Activated CD4-positive, CD25-positive, alpha-beta regulatory T cell treated with anti-CD3 and anti-CD28 coated beads, Interleukin-2, amount 50 U/mL, for 24 hours (primary cell): ENCODE results near the gene KCNMB1.

Source experiments
- ATAC-seq, 2 donors: fragments of 150-1000 bp; cut with Tn5 transposase; one replicate each; pipeline ENCODE4 v1.10.0; 2021; ENCODE audit warnings: mild to moderate bottlenecking in 1 of 2, moderate library complexity in 1 of 2

Gene KCNMB1

DNA sequence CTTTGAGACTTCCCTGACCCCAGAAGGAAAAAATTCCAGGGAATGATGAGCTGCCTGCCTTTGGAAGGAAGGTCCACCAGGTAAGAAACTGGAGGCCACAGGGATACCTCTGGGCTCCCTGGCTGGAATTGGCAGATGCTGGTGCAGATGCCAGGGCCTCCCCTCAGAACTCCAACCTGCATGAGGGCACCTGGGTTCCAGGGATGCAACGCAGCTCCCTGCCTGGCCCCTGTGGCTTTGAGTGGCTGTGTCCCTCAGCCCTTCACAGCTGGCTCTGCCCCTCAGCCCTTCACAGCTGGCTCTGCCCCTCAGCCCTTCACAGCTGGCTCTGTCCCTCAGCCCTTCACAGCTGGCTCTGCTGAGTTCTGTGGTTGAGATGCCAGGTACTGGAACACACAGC is 13.9 kb downstream of the KCNMB1 start:
- no peak for ATAC-seq

DNA sequence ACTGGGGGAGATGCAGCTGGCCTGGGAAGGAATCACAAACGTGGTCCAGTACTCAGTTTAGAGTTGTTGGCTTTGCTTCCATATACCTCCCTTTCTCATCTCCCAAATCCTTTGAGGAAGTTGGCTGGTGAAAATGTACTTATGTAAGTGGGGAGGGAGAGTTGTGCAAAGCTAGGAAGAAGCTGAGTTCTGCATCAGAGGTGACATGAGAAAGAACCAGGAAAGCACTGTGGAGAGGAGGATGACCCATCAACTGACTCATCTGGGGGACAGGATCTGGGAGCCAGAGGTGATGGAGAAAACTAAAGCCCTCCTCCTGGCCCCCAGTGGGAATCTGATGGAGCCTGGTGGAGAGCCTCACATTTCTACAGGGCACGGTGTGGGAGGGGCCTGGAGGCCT is 16.2 kb downstream of the KCNMB1 start:
- ATAC-seq: no peak

DNA sequence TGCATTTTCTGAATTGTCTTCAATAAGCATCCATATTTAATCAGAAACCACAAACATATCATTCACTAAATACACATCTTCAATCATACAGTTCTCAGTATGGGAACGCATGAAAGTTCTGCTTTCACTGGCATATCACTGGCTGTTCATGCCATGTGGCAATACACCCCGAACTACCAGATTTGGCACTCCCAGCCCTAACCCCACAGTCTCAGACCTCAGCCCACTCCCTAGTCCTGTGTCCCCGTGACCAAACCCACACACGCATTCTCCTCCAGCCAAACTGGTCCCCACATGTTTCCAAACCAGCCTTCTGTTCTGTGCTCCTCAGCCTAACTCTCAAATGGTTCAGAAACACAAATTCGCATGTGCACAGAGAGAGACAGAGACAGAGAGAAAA is 20.6 kb downstream of the KCNMB1 start:
- ATAC-seq: no peak

DNA sequence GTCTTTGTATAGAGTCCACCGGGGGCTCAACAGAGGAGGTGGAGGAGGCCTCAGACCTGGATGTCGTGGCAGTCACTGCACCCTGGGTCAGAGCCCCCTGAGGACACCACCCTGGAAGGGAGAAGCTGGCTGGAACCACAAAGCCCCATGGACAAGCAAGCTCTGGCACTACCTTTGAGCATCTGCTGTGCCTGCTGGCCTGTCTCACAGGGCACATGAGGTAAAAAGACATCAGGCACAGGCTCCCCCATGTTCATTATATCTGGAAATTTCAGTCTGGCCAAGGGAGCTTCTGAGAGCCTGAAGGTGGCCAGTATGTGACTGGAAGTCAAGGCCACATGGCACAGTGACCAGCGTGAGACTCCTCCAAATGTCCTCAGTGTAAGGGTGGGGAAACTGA is 22.9 kb downstream of the KCNMB1 start:
- no peak for ATAC-seq

DNA sequence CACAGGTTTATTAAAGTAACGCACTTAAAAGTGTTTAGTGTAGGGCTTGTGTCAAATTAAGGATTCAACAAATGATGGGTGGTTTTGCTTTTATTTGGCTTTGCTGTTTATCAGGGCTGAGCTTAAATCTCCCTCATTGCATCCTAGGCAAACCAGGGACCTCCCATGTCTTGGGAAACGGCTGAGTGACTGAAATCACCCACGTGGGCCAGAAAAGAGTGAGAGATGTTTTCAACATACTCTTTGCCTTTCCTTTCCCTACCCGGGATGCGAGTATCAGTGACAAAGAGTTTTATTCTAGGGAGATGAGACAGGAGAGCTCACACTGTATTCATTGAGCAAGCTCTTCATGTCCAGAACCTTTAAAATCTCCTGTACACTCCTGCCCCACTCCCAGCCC is 23.3 kb downstream of the KCNMB1 start:
- ATAC-seq: no peak

DNA sequence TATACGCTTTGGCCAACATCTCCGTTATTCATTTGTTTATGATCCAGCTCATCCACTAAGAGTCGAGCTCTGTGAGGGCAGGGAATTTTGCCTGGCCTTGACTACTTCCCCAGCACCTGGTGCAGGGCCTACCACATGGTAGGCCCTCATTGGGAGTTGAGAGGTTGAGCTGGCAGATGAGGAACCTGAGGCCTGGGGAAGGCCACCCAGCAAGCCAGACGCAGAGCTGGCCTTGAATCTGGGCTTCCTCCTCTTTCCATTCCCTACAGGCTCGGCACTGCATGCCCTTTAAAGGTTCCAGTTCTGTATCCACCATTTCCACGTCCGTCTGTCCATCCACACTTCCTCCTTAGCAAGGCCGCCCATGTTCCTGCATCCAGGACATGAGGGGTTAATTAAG is 24.2 kb downstream of the KCNMB1 start:
- ATAC-seq: no peak

DNA sequence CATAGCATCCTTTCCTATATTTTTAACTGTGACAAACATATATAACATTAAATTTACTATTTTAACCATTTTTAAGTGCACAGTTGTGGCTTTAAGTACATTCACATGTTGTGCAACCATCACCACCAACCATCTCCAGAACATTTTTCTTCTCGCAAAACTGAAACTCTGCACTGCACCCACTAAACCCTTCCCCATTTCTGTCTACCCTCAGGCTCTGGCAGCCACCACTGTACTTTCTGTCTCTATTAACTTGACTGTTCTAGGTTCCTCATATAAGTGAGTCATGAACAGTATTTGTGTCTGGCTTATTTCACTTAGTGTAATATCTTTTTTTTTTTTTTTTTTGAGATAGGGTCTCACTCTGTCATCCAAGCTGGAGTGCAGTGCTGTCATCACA is 25.5 kb downstream of the KCNMB1 start:
- peak in 1 of 2 donors; percentile 41 for ATAC-seq

DNA sequence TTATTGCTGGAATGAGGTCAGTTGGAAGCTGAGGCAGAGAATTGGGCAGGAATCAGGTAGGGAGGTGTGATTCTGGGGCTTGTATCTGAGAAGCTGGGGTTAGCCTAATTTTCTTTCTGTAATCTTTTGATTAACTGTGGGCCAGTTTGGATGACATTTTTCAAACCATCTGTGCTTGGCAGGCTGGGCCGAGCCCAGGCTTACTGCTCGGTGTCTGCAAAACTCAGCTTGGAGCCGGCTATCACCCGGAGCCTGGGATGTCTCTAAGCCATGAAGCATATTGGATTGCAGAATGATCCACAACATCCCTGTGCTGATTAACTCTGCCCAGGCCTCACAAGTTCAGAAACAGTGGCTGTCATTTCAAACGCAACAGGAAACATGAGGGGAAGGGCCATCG is 26.5 kb downstream of the KCNMB1 start:
- ATAC-seq: no peak

DNA sequence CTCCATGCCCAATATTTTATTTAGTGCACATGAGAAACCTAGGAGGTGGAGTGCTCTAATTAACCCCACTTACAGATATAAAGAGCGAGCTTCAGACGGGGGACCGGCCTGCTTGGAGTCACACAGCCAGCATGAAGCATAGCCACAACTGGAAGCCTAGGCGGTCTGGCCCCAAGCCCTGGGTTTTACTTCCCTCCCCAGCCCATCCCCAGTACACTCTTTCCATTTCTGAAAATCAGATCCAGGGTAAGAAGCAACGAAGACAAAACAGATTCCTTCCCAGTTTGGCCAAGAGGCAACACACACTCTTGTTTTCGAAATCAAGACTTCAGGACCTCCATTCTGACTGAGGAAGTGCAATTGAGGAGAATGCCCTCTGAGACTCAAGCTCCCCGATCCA is 27.1 kb downstream of the KCNMB1 start:
- ATAC-seq: no peak

DNA sequence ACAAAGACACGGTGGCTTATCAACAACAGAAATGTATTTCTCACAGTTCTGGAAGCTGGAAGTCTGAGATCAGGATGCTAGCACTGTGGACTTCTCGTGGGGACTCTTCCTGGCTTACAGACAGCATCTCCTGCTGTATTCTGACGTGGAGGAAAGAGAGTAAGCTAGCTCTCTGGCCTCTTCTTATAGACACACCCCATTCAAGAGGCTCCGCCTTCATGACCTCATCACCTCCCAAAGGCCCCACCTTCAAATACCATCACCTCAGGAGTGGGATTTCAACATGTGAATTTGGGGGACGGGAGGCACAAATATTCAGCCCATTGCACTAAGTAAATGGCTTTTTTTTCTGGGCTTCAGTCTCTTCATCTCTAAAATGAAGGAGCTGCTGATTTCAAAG is 27.6 kb downstream of the KCNMB1 start:
- ATAC-seq: no peak

DNA sequence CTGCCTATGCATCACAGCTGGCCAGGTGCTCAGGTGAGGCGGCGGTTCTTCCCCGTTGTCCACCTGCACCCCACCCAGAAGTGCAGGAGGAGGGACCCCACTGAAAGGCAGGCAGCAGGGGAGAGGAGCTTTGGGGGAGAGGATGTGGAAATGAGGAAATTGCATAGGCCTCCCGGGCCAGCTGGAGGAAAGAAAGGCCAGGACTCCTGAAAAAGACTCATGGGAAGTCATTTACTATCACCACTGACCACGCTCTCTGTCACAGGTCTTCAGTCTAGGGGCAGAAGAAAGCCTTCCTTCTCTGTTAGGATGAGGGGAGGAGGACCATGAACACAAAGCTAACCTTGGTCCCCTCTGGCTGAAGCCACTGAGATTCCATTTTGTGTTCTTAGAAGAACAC is 28.1 kb downstream of the KCNMB1 start:
- ATAC-seq: no peak

DNA sequence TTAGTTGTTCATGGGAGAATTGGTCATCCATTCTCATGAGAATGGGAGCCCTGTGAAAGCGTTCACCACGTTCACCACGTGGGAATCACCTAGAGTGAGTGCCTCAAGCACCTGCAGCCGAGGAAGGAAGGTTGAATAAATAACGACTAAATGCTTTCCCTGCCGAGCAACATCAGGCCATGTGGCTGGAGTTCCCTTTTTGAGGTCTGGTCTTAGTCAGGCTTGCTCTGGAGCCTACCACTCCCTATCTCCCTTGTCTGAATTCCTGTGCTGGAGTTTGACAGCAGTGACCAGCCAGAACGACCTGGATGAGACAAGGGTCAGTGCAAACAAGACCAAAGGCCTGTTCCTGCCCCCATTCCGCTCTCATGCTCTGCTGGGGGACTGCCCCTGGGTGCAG is 28.5 kb downstream of the KCNMB1 start:
- ATAC-seq: no peak

DNA sequence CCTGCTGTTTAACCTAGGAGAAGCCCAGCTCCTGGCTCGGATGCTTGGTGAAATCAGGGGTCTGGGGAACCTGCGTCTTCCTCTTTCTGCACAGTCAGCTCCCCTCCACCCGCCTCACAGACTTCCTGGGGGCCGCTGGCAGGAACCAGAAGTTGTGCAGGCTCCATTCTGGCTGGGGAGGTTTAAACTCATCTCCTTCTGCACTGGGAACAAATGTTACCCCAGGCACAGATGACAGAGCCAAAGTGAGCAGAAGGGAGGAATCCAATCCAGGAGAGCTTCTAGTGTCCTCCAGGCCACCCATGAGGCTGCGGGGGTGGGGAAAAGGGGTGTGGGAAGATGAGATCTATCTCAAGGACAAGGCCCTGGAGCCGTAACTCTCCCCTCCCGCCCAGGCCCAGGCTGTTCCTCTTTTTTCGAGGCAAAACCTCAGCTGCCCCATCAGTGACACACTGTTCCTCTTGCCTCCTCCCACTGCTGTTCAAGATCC is 31.2 kb downstream of the KCNMB1 start:
- no peak for ATAC-seq

DNA sequence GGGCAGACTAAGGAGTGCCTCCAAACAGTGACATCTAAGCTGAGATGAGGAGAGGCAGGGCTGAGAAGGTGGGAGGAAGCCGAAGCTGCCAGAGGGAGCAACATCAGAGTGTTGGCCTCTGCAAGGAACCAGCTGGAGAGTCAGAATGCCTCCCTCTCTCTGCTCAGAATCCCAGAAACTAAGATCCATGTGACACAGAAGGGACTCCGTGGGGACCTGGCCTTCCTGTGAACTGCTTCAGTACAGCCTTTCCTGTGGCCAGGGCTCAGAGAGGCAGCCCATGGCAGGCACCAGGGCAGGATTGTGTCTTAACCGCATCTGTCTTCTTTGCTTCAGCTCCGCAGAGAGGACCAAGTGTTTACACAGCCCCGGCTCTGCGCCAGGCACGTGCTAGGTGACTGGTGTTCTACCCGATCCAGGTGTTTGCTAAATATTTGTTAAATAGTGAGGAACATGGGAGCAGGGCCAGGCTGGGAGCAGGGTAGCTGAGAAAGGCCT is 33.5 kb downstream of the KCNMB1 start:
- ATAC-seq: no peak

DNA sequence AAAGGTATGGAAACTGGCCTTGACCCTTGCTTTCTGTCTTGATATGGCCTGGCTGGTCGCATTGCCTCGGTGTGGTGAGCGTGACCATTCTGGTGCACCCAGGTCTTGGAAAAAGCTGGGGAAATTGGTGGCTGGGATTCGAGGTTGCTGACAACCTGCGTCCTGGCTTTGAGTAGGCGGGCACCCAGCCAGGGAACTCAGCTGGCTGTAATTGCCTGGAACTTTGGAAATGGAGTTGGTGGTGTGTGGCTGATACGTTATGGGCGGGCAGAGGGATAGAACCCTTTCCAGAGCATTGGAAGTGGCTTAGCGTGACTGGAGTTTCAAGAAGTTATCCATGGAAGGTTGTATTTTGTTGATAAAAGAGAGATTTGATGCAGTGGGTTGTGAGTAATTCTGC is 35.2 kb downstream of the KCNMB1 start:
- no peak for ATAC-seq

DNA sequence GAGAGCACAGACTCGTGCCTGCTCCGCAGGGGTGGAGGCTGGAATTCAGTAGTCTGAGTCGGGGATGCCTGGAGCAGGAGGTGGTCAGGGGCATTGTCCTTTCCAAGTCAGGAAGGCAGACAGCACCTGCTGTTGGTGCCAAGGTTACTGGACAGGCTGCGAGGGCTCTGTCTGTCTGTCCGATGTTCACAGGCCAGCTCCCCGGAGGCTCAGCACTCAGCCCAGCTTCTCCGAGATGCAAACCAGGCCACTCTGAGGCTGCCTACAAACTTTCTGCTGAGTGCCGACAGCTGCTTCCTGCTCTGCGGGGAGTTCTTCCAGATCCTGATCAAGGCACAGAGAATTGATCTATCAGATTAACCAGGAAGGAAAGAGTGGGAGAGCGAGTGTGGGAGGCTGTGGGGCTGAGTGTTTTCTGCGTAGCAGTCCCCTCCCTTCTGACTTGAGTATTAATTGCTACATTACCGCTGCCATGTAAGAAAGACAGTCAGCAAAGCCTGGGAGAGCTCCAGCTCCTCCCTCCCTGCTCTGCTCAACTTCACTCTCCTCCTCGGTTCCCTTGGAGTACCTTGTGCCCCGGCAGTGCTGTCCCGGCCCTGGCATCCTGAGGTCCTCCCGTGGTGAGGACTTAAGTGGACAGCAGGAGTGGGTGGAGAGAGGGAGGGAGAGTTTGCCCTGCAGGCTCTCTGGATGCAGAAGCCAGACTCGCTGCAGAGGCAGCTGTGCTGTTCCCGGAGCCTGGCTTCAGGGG is 36.0 kb downstream of the KCNMB1 start:
- no peak for ATAC-seq

DNA sequence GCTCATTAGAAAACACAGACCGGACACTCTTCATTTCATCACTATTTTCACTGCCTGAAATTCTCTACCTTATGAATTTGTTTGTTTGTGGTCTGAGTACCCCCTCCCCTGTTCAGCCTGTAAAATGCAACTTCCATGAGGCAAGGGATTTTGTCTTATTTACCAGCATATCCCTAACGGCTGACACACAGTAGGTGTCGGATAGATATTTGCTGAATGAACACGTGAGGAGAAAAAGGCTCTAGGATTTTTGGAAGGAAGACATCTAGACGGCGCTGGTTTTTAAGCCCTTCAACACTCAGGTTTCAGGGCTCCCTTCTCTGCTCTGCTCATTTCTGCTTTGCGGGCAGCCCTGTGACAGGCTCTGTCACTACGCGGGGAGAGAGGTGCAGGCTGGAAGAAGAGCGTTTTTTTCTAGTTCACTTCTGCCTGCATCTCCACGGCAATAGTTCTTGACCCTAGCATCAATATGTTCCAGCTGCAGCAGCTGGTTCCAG is 41.0 kb downstream of the KCNMB1 start:
- no peak for ATAC-seq

DNA sequence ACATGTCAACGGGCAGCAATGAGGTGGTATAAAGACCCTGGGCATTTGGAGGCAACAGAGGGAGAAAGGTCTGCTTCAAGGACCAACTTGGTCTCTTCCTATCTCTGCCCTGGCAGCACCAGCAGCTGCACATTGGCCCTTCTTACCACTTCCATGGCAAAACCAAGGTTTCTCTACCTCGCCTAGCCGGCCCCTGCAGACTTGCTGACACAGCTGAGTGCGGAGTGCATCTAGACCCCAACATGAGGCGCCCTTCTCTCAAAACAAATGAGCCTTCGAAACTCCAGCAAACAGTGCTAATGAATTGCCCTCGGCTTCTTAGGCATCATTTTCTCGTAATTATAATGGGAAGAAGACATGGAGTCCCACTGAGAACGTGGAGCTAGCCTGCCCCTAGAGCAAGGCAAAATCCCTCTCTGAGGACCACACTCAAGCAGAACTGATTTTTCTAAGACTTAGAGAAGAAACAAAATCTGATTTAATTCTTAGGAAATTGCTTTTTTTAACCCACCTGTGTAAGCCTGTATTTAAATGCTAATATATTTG is 42.1 kb downstream of the KCNMB1 start:
- ATAC-seq: no peak

DNA sequence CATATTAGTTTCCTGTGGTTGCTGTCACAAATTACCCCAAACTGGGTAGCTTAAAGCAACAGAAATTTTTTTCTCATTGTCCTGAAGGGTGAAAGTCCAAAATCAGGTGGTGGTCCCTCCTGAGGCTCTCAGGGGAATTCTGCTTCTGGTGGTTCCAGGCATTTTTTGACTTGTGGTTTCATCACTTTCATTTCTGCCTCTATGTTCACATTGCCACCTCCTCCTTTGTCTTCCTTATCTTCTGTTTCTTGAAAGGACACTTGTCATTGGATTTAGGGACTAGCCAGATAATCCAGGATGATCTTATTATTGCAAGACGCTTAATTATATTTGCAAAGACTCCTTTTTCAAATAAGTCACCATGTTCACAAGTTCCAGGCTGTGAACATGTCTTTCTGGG is 43.2 kb downstream of the KCNMB1 start:
- ATAC-seq: no peak

DNA sequence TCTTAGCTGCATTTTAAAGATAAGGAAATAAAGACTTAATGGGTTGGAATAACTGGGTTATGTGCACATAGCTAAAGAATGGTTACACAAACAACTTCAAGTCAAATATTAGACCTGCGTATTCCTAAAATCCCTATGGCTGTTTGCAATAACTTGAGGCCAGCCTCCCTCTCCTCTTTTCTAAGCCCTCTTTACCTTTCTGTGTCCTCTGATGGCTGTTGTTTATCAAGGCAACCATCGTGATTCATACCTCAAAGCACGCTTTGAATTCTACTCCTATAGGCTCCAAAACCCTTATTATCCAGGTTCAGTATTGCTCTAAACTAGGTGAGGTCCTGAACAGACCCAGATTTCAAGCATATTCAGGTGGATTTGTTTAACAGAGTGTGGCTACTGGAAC is 46.0 kb downstream of the KCNMB1 start:
- no peak for ATAC-seq

DNA sequence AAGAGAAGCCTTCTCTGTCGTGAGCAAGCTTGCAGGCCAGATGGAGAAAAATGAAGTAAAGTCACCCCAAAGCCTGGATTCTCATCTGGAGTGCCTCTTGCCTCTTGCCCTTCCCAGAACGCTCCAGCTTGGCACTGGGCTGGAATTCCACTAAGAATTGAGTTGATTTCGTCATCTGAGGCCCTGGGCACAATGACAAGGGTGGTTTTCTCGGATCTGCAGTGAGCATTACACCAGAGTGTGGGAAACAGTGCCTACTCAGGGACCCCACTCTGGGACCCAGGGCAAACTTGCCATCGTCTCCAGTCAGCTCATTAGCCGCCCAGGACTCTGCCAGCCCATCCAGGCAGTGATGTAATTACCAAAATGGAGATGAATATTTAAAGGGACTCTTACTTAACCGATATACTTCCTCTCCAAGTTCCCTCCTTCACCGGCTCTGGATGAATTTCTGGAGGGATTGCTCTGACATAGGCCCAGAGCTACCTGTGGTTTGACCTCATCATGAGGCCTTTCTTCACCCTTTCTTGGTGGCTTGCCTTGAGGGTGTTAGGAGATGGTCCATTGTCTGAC is 46.9 kb downstream of the KCNMB1 start:
- ATAC-seq: no peak

DNA sequence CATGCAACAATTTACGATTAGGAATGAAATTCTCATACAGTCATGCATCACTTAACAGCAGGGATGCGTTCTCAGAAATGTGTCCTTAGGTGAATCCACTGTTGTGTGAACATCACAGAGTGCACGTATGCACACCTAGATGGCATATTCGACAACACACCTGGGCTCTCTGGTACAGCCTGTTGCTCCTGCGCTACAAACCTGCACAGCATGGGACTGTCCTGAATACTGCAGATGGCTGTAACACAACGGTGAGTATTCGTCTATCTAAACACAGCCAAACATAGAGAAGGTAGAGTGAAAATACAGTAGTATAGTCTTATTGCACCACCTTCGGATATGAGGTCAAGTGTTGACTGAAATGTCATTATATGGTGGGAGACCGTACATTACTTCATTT is 47.6 kb downstream of the KCNMB1 start:
- ATAC-seq: no peak

DNA sequence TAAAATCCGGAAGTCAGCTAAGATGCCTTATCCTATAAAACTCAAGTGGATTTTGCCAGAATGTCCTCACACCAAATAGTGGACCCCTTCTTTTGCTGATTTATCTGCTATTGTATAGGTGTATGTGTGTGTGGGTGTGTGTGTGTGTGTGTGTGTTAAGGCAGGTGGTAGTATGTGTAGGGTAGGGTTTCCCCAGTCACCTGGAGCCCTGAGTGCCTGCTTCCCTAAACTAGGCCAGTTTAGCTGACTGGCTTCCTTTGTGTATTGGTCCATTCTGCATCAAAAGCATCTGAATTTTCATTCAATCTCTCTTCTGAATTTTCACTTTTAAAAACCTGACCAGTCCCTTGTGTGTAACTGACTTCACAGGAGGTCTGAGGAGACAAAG is 49.4 kb downstream of the KCNMB1 start:
- ATAC-seq: no peak
